ENCODE results near the gene CAPN5.
A peak's percentile ranks its signal among the peaks of the same experiment; 100 is the strongest.

Gene CAPN5

DNA sequence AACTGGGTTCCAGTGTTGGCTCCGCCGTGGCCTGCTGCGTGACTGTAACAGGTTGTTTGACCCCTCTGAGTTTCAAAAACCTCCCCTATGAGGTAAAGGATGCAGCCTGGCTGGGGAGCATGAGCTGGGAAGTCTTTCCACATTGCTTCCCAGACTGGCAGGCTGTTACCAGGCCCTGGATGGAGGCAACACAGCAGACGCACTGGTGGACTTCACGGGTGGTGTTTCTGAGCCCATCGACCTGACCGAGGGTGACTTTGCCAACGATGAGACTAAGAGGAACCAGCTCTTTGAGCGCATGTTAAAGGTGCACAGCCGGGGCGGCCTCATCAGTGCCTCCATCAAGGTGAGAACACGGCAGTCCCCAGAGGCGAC, 47.3 kb downstream of the CAPN5 start:
- Histone ChIP-seq H3K79me2 (ENCODE audit: control insufficient read depth, low read length) (no peaks in the 10 kb centered on the region), H3K4me3 (ENCODE audit: low read length) (no peak overlapping the region), H3K27me3 (ENCODE audit: control insufficient read depth, low read length) (no peaks in the 10 kb centered on the region), H3K27ac (ENCODE audit: low read depth, low read length) (no peak overlapping the region), H3K36me3 (ENCODE audit: control insufficient read depth, low read length) (no peaks in the 10 kb centered on the region), H3K9me2 (replicated peaks; ENCODE audit: control insufficient read depth, low read length) (no peaks in the 10 kb centered on the region), H3F3A (ENCODE audit: control insufficient read depth, insufficient read depth) (no peaks in the 10 kb centered on the region), H3K4me1 (ENCODE audit: control insufficient read depth, low read length) (no peaks in the 10 kb centered on the region), H3K9me3 (ENCODE audit: control insufficient read depth, insufficient read depth, low read length) (no peaks in the 10 kb centered on the region), H4K20me1 (ENCODE audit: control insufficient read depth, insufficient read depth, low read depth, low read length) (no peaks in the 10 kb centered on the region), H3K4me2 (ENCODE audit: low read length) (no peak overlapping the region)
- TF ChIP-seq EZH2phosphoT487 (IDR thresholded peaks at IDR 0.05; ENCODE audit: borderline replicate concordance, low read length), result no peak
- TF ChIP-seq, protein P1, sequence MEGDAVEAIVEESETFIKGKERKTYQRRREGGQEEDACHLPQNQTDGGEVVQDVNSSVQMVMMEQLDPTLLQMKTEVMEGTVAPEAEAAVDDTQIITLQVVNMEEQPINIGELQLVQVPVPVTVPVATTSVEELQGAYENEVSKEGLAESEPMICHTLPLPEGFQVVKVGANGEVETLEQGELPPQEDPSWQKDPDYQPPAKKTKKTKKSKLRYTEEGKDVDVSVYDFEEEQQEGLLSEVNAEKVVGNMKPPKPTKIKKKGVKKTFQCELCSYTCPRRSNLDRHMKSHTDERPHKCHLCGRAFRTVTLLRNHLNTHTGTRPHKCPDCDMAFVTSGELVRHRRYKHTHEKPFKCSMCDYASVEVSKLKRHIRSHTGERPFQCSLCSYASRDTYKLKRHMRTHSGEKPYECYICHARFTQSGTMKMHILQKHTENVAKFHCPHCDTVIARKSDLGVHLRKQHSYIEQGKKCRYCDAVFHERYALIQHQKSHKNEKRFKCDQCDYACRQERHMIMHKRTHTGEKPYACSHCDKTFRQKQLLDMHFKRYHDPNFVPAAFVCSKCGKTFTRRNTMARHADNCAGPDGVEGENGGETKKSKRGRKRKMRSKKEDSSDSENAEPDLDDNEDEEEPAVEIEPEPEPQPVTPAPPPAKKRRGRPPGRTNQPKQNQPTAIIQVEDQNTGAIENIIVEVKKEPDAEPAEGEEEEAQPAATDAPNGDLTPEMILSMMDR (IDR thresholded peaks at IDR 0.05; ENCODE audit: low read depth, low read length, poor library complexity, severe bottlenecking), result no peak

DNA sequence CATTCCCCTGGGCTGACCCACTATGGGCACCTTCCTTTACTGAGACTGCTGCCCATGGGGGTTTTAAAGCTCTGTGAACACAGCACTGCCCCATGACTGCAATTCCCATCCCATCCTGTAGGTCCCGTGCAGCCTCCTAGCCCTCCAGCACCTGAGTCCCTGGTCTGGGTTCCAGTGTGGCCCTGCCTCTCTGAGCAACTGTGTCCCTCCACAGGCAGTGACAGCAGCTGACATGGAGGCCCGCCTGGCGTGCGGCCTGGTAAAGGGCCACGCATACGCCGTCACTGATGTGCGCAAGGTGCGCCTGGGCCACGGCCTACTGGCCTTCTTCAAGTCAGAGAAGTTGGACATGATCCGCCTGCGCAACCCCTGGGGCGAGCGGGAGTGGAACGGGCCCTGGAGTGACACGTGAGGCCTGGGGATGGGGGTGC, 48.4 kb downstream of the CAPN5 start:
- Histone ChIP-seq H3K79me2 (ENCODE audit: control insufficient read depth, low read length) (no peaks in the 10 kb centered on the region), H4K20me1 (ENCODE audit: control insufficient read depth, insufficient read depth, low read depth, low read length) (no peaks in the 10 kb centered on the region), H3K27ac (ENCODE audit: low read depth, low read length) (no peak overlapping the region), H3K9me3 (ENCODE audit: control insufficient read depth, insufficient read depth, low read length) (no peaks in the 10 kb centered on the region), H3K36me3 (ENCODE audit: control insufficient read depth, low read length) (no peaks in the 10 kb centered on the region), H3K27me3 (ENCODE audit: control insufficient read depth, low read length) (no peaks in the 10 kb centered on the region), H3K4me1 (ENCODE audit: control insufficient read depth, low read length) (no peaks in the 10 kb centered on the region), H3K9me2 (replicated peaks; ENCODE audit: control insufficient read depth, low read length) (no peaks in the 10 kb centered on the region), H3F3A (ENCODE audit: control insufficient read depth, insufficient read depth) (no peaks in the 10 kb centered on the region), H3K4me2 (ENCODE audit: low read length) (no peak overlapping the region), H3K4me3 (ENCODE audit: low read length) (no peak overlapping the region)
- TF ChIP-seq, protein P1 (IDR thresholded peaks at IDR 0.05; ENCODE audit: low read depth, low read length, poor library complexity, severe bottlenecking), result peak; percentile 40
- TF ChIP-seq EZH2phosphoT487 (IDR thresholded peaks at IDR 0.05; ENCODE audit: borderline replicate concordance, low read length), result no peak

DNA sequence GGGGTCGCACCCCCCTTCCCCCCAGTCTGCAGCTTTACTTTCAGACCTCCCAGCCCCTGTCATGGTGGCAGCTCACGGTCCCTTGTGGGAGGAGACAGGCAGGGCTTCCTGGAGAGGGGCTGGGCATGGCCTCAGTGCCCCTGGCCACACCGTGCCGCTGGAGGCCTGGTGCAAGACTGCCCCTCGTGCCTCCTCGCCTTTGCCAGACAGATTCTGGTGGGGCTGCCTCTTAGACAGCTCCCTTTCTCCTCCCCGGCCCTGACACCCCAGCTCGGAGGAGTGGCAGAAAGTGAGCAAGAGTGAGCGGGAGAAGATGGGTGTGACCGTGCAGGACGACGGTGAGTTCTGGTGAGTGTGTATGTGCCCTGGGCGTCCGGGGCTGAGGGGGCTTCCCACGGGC, 49.2 kb downstream of the CAPN5 start:
- H3K27ac ChIP-seq (ENCODE audit: low read depth, low read length), result no peak overlapping the region
- H3K9me3 ChIP-seq (ENCODE audit: control insufficient read depth, insufficient read depth, low read length), result no peaks in the 10 kb centered on the region
- no peaks in the 10 kb centered on the region for H3K79me2 ChIP-seq (ENCODE audit: control insufficient read depth, low read length)
- no peaks in the 10 kb centered on the region for H4K20me1 ChIP-seq (ENCODE audit: control insufficient read depth, insufficient read depth, low read depth, low read length)
- no peaks in the 10 kb centered on the region for H3K9me2 ChIP-seq (replicated peaks; ENCODE audit: control insufficient read depth, low read length)
- no peaks in the 10 kb centered on the region for H3K4me1 ChIP-seq (ENCODE audit: control insufficient read depth, low read length)
- no peaks in the 10 kb centered on the region for H3K27me3 ChIP-seq (ENCODE audit: control insufficient read depth, low read length)
- TF ChIP-seq, protein P1 (IDR thresholded peaks at IDR 0.05; ENCODE audit: low read depth, low read length, poor library complexity, severe bottlenecking), result no peak
- no peak for TF ChIP-seq EZH2phosphoT487 (IDR thresholded peaks at IDR 0.05; ENCODE audit: borderline replicate concordance, low read length)
- H3K4me2 ChIP-seq (ENCODE audit: low read length), result no peak overlapping the region
- H3K4me3 ChIP-seq (ENCODE audit: low read length), result no peak overlapping the region
- no peaks in the 10 kb centered on the region for H3F3A ChIP-seq (ENCODE audit: control insufficient read depth, insufficient read depth)
- H3K36me3 ChIP-seq (ENCODE audit: control insufficient read depth, low read length), result no peaks in the 10 kb centered on the region

DNA sequence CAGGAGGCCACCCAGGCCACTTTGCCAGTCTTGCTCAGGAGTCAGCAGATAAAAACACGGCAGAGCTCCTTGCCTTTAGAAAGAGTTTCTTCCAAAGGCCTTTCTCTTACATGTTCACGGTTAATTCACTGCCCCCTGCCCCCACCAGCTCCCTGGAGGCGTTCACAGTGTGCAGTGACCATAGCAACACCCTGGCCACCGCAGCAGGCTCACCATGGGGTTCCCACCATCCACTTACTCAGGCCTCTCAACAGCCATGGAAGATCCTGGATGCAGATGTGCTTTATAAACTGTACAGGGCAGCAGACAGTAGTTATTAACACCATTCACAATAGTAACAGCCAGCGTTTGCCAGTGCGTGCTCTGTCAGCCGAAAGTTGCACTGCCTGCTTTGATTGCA, 50.7 kb downstream of the CAPN5 start:
- Histone ChIP-seq H3F3A (ENCODE audit: control insufficient read depth, insufficient read depth) (no peaks in the 10 kb centered on the region), H3K9me3 (ENCODE audit: control insufficient read depth, insufficient read depth, low read length) (no peaks in the 10 kb centered on the region), H3K36me3 (ENCODE audit: control insufficient read depth, low read length) (no peaks in the 10 kb centered on the region), H3K27me3 (ENCODE audit: control insufficient read depth, low read length) (no peaks in the 10 kb centered on the region), H3K79me2 (ENCODE audit: control insufficient read depth, low read length) (no peaks in the 10 kb centered on the region), H3K4me3 (ENCODE audit: low read length) (no peak overlapping the region), H3K27ac (ENCODE audit: low read depth, low read length) (no peak overlapping the region), H4K20me1 (ENCODE audit: control insufficient read depth, insufficient read depth, low read depth, low read length) (no peaks in the 10 kb centered on the region), H3K4me1 (ENCODE audit: control insufficient read depth, low read length) (no peaks in the 10 kb centered on the region), H3K4me2 (ENCODE audit: low read length) (no peak overlapping the region), H3K9me2 (replicated peaks; ENCODE audit: control insufficient read depth, low read length) (no peaks in the 10 kb centered on the region)
- TF ChIP-seq, protein P1 (IDR thresholded peaks at IDR 0.05; ENCODE audit: low read depth, low read length, poor library complexity, severe bottlenecking), result no peak
